ENCODE measurements around the gene POP7.

The POP7 gene

GRCh38 chr7:100726996-100727761 lies 21.3 kb downstream of the POP7 start:
- no peak for DNase-seq

GRCh38 chr7:100728196-100728595 lies 22.3 kb downstream of the POP7 start:
- DNase-seq, result no peak

- DNase-seq, result no peak
Observed at GRCh38 chr7:100730136-100730800, 24.3 kb downstream of the POP7 start.

- DNase-seq, result no peak
Observed at GRCh38 chr7:100731937-100732636, 26.2 kb downstream of the POP7 start.

GRCh38 chr7:100735730-100736129 lies 29.8 kb downstream of the POP7 start:
- no peak for DNase-seq

- DNase-seq, result no peak
Observed at GRCh38 chr7:100736671-100737070, 30.8 kb downstream of the POP7 start.

- no peak for DNase-seq
Observed at GRCh38 chr7:100739934-100740333, 34.0 kb downstream of the POP7 start.

- DNase-seq, result no peak
Observed at GRCh38 chr7:100744605-100745004, 38.7 kb downstream of the POP7 start.

- no peak for DNase-seq
Observed at GRCh38 chr7:100745184-100745583, 39.3 kb downstream of the POP7 start.

GRCh38 chr7:100752994-100753393 lies 47.1 kb downstream of the POP7 start:
- peak; percentile 11 for DNase-seq

GRCh38 chr7:100753750-100754149 lies 47.8 kb downstream of the POP7 start:
- no peak for DNase-seq

Measured in stimulated activated CD4-positive, alpha-beta T cell treated with anti-CD3 and anti-CD28 coated beads, Interleukin-15, amount 100 ng/mL, for 24 hours (primary cell).